HG02943 (cell line): Measurements from ENCODE around the gene PIERCE2.
"Not testable (repeated sequence)": the region's sequence is repeated elsewhere in the genome, so short reads cannot be mapped to it uniquely, and the experiment has no call there.

Experiments
- ATAC-seq: cut with Tn5 transposase; IDR thresholded peaks from one replicate; pipeline ENCODE4 v1.9.1; 2021; ENCODE audit warnings: mild to moderate bottlenecking, low read depth, moderate library complexity; ENCODE audit not compliant: unreplicated experiment

PIERCE2 gene

DNA sequence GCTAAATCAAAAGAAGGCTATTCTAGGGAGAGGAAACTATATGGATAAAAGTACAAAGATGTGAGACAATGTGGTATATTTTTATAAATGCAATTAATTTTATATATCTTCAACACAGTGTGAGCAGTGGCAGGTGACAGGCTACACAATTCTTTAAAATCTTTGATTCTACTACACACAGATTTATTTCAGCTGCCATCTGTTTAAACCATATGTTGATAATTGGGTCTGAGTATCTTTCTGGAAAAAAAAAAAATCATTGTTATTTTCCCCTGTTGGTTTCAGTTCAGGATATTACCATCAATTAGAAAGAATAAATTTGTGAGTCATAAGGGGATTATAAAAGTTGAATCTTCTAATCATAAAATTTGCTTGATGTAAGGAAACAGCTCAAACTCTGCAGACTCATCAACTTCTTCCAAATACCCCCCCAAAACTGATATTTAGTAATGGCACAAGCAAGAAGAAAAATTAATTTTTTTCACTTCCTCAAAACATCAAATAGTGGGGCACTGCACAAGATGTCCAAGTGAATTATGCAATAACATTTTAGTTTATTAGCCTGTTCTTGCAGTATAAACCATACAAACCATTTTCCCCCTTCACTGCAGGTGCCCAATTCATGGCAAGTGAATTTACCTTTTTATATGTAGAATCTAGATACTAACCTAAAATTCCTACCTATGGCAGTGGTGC, 12.0 kb downstream of the PIERCE2 start:
- ATAC-seq = no peak

DNA sequence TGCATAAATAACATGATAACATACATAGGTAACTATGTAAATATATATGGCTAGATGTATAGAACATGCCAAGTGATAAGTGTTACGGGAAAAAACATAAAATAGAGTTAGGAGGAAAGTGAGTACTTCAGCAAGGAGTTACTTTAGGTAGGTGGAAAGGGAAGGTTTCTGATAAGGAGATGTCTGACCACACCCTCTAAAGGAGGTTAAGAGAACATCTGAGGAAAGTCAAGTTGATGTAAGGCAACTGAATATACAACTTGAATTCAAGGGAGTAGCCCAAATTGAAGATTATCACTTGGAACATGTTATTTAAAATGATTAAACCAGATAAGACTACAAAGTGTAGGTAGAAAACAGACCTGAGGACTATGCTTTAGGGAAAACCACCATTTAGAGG, 13.8 kb downstream of the PIERCE2 start:
- no peak for ATAC-seq

DNA sequence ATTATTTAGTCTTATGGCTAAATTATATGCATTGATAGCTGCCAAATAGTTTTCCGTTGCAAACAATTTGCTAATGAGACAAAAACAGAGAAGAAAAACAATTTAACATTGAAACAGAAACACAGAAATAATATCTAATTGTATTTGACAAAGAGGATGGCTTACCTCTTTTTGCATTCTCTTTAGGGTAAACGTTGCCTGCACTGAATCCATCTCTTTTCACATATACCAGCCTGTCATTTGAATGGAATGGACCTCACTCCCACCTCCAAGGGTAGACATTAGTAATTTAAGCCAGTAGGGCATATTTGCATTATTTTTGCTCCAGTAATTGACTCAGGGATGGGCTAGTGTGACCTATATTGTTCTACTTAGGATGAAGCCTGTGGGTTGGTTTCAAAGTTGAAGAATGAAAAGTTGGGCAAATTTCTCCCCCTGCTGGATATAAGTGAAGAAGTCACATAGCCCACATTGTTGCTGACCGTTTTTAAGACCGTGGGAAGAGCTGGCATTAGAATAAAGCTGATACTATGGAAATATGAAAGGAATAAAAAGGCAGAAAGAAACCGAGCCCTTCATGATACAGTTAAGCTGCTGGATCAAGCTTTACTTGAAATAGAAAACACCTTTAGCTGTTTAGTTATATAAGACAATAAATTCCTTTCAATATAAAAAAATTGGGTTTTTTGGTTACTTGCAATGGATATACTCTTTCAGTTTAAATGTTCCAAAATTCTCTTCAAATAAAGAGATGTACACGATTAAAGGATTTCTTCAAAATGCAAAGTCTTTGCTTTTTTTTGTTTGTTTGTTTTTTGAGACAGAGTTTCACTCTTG, 26.9 kb downstream of the PIERCE2 start:
- no peak for ATAC-seq

DNA sequence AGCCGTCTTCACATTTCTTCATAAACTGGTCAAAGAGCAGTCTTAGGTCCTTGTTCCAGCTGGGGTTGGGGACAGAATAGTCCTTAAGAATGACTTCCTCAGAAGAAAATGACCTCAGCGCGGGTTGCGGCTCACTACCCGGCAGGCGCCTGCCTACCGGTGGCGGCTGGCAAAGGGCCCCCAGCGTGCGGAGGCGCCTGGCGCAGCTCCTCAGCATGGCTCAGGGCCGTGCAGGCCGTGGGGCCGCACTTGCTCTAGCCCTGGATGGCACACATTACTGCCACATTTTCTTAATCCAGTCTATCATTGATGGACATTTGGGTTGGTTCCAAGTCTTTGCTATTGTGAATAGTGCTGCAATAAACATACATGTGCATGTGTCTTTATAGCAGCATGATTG, 34.8 kb downstream of the PIERCE2 start:
- not testable (repeated sequence) for ATAC-seq

DNA sequence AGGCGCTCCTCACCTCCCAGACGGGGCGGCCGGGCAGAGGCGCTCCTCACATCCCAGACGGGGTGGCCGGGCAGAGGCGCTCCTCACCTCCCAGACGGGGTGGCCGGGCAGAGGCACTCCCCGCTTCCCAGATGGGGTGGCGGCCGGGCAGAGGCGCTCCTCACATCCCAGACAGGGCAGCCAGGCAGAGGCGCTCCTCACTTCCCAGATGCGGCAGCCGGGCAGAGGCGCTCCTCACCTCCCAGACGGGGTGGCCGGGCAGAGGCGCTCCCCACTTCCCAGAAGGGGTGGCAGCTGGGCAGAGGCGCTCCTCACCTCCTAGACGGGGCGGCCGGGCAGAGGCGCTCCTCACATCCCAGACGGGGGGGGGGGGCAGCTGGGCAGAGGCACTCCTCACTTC, 37.6 kb downstream of the PIERCE2 start:
- ATAC-seq = not testable (repeated sequence)

DNA sequence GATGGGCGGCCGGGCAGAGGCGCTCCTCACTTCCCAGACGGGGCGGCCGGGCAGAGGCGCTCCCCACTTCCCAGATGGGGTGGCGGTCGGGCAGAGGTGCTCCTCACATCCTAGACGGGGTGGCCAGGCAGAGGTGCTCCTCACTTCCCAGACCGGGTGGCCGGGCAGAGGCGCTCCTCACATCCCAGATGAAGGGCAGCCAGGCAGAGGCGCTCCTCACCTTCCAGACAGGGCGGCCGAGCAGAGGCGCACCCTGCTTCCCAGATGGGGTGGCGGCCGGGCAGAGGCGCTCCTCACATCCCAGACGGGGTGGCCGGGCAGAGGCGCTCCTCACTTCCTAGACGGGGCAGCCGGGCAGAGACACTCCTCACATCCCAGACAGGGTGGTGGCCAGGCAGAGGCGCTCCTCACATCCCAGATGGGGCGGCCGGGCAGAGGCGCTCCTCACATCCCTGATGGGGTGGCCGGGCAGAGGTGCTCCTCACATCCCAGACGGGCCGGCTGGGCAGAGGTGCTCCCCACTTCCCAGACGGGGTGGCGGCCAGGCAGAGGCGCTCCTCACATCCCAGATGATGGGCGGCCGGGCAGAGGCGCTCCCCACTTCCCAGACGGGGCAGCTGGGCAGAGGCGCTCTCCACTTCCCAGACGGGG, 38.2 kb downstream of the PIERCE2 start:
- not testable (repeated sequence) for ATAC-seq

DNA sequence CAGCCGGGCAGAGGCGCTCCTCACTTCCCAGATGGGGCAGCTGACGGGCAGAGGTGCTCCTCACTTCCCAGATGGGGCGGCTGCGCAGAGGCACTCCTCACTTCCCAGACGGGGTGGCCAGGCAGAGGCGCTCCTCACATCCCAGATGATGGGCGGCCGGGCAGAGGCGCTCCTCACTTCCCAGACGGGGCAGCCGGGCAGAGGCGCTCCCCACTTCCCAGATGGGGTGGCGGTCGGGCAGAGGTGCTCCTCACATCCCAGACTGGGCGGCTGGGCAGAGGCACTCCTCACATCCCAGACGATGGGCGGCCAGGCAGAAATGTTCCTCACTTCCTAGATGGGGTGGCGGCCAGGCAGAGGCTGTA, 38.7 kb downstream of the PIERCE2 start:
- ATAC-seq = not testable (repeated sequence)

DNA sequence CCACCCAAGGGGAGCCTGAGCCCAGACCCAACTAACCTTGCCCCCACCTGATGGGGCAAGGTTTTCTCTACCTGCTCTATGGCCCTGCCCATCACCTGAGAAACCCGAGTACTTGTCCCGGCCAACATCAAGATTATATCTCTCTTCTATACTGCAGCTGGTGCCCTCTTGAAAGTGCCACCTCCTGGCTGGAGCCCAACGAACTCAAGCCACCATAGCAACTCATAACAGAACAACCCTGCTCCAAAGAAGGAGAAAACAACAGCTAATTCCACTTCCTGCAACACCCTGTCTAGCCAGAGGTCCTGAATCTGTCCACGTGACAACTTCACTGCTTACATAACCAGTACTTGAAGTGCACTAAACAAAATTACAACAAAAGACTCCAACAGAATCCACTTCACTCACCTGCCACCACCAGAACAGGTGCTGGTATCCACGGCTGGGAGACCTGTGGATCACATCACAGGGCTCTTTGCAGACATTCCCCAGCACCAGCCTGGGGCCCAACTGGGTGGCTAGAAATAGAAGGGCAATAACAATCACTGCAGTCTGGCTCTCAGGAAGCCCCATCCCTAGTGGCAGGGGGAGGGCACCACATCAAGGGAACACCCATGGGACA, 49.2 kb downstream of the PIERCE2 start:
- ATAC-seq = no peak

DNA sequence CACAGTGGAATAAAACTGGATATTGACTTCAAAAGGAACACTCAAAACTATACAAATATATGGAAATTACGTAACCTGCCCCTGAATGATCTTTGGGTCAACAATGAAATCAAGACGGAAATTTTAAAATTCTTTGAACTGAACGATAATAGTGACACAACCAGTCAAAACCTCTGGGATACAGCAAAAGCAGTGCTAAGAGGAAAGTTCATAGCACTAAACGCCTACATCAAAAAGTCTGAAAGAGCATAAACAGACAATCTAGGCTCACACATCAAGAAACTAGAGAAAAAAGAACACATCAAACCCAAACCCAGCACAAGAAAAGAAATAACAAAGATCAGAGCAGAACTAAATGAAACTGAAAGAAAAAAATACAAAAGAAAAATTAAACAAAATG, 53.2 kb downstream of the PIERCE2 start:
- ATAC-seq = no peak

DNA sequence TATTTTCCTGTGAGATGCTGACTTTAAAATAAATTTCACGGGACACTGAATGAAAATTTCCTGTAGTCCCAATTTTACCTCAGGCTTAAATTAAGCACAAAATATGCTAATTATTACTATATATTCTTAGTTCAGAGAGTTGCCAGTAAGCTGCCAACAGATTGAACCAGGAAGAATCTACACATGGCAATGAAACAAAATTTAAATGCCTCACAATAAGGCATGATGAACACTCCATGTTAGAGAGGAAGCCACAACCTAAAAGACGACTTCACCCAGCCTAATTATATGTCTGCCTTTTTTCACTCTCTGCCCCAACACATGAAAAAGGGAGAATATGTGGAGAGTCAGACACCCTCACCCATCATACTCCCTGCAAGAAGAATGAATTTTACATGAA, 60.0 kb downstream of the PIERCE2 start:
- ATAC-seq = no peak
